Pancreas (tissue), 10 donors: ENCODE measurements around the gene PNRC2. TPM values are rescaled to one million over a fixed set of nuclear protein-coding genes. Genes with fewer than 3 reads are reported as not detected.

Source experiments
- ATAC-seq, 4 donors: fragments of 200-7000 bp; cut with Tn5 transposase; one replicate each; pipeline versions ENCODE4 v1.8.0 to v1.9.1; 2020; ENCODE audit warnings: mild to moderate bottlenecking in 4 of 4, moderate library complexity in 4 of 4
- DNase-seq, 6 donors: peaks; one replicate each; pipeline ENCODE4 v3.0.0-alpha.2; 2020
- FAIRE-seq: peaks from 2 replicates; lab custom pipeline; 2012; peaks lifted over from hg19 to GRCh38; lab: Jason Lieb, UNC
- H3K27ac ChIP-seq, 4 donors: fragments of 200-600 bp; sonication (generic); 1 replicate in 3 of 4; 2 replicates in 1 of 4; pipeline versions ENCODE4 v1.5.0 to v1.8.0; 2020
- H3K27me3 ChIP-seq, 4 donors: fragments of 200-600 bp; one replicate each; pipeline ENCODE4 v1.8.0; 2021
- H3K36me3 ChIP-seq, 3 donors: fragments of 200-600 bp; sonication (generic) in 1 of 3; one replicate each; pipeline versions ENCODE4 v1.5.0 to v1.8.0; 2020 to 2021
- H3K4me1 ChIP-seq, 3 donors: fragments of 200-600 bp; one replicate each; pipeline ENCODE4 v1.8.0; 2021
- H3K4me3 ChIP-seq, 4 donors: fragments of 200-600 bp; sonication (generic) in 2 of 4; one replicate each; pipeline versions ENCODE4 v1.5.0 to v1.8.0; 2020 to 2021
- H3K9me3 ChIP-seq, 4 donors: fragments of 200-600 bp; one replicate each; pipeline ENCODE4 v1.8.0; 2021
- CTCF ChIP-seq, 4 donors: fragments of 200-600 bp; sonication (generic) in 3 of 4; IDR thresholded peaks; one replicate each; pipeline versions ENCODE4 v1.5.0 to v1.8.0; 2021; ENCODE audit warnings: antibody characterized with exemption in 4 of 4
- WGBS, 2 donors: extraction: QIAGEN DNeasy Blood & Tissue Kit; methylation state at CpG; one replicate each; pipeline ENCODE4 v1.1.7; 2013; 5-methylcytosine and 5-hydroxymethylcytosine counted together
- intact Hi-C, 3 donors: fragments of 100-400 bp; cut with DNase I; formaldehyde crosslinking; loops; one replicate each; pipeline versions ENCODE4 v1.11.1 to v1.14.2; 2022
- polyA plus RNA-seq, 2 donors: library from polyadenylated mRNA; stranded (reverse); fragments of 200-250 nt; gene quantifications; one replicate each; pipeline ENCODE4 v1.2.3, GENCODE V29; 2013
- total RNA-seq, 6 donors: library from RNA; stranded (reverse); fragmentation: NEBNext Ultra II Directional in 4 of 6; extraction: Animal tissue kit (Norgen Biotek cat#: 25700) in 4 of 6; gene quantifications; one replicate each; pipeline versions ENCODE4 v1.2.1 to v1.2.4, GENCODE V29; 2021 to 2023
- donor health status: healthy with polysubstance abuse.
- donor health status: DM: no; HTN: no; CAD: no; lungs with moderate emphysema.
- donor health status: DM: no; HTN: no; CAD: no.
- donor health status: control.
- donor health status: control.
- donor health status: Bipolar disorder and iron deficiency.
- donor health status: DM: yes; HTN: yes; CAD: no.
- donor health status: DM: no; HTN: no; CAD: no.
- donor health status: DM: no; HTN: no; CAD: no.
- donor health status: DM: yes; HTN: yes; CAD: no.

PNRC2 gene
- total and polyA plus RNA-seq, 8 donors, result 24.3 to 57.4 (median 38.3) TPM

DNA sequence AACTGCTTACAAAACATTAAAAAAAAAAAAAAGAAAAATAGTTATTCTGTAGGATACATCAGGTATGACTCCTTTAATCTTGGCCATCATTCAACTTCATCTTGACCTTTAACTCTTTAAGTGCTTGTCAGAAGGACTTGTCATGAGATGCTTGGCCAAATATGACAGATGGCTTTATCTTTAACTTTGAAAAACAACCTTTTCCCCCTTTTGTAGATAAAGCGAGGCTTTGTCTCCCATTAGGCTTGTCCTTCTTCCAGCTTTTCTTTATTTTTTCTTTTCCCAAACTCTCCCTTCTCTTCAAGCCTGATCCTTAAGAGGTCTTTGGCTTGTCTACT lies 18.2 kb downstream of the PNRC2 start:
- no peak overlapping the region for H3K27ac ChIP-seq
- H3K4me1 ChIP-seq, result peaks cover 18 to 31% (median 20%) of the 10 kb centered on the region in 3 donors
- peak overlapping the region in 2 of 4 donors; percentile 84 to 86 for H3K4me3 ChIP-seq
- H3K27me3 ChIP-seq, result no peaks in the 10 kb centered on the region
- FAIRE-seq (no peak), DNase-seq (no peak), ATAC-seq (no peak)
- no peaks in the 10 kb centered on the region for H3K9me3 ChIP-seq
- TF ChIP-seq CTCF (IDR thresholded peaks at IDR 0.05), result no peak
- 21 to 33% methylated on average over 1 of the region's 1 CpG for WGBS, 2 donors
- H3K36me3 ChIP-seq, result peaks cover 0 to 8% (median 0%) of the 10 kb centered on the region in 3 donors
- intact Hi-C loops, result no loop called here

DNA sequence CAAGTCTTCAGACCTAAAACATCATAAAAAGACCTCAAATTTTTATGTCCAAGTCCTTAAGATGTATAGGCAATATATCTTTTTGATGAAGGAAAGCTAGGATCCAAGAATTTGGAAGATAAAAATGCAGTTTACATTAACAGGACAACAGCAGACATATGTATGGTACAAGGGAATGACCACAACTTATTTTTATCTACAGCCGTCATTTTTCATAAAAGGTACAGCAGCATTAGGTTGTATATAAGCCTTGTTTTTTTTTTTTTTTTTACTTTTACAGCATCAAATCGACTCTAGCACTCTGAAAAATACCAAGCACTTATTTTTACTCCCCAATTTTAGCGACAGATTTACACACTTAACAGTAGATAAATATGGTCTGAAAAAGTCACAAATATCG lies 19.2 kb downstream of the PNRC2 start:
- H3K36me3 ChIP-seq, result no peaks in the 10 kb centered on the region
- H3K27ac ChIP-seq, result no peak overlapping the region
- H3K27me3 ChIP-seq, result no peaks in the 10 kb centered on the region
- peak overlapping the region; percentile 84 to 98 (median 90) for H3K4me3 ChIP-seq
- DNase-seq (no peak), ATAC-seq (no peak), FAIRE-seq (no peak)
- H3K4me1 ChIP-seq, result peaks cover 18 to 31% (median 18%) of the 10 kb centered on the region in 3 donors
- intact Hi-C loops, result no loop called here
- no peak for TF ChIP-seq CTCF (IDR thresholded peaks at IDR 0.05)
- WGBS, 2 donors, result 1 to 2% methylated on average over 4 of the region's 4 CpGs
- H3K9me3 ChIP-seq, result no peaks in the 10 kb centered on the region

GRCh38 chr1:23979387-23979880 lies 19.8 kb downstream of the PNRC2 start:
- no peaks in the 10 kb centered on the region for H3K9me3 ChIP-seq
- intact Hi-C loops, result no loop called here
- peak overlapping the region; percentile 84 to 98 (median 90) for H3K4me3 ChIP-seq
- peaks cover 18 to 32% (median 18%) of the 10 kb centered on the region in 3 donors for H3K4me1 ChIP-seq
- H3K27me3 ChIP-seq, result no peaks in the 10 kb centered on the region
- WGBS, 2 donors, result 0 to 1% methylated on average over 13 of the region's 13 CpGs
- FAIRE-seq (no peak), ATAC-seq (peak in 1 of 4 donors; percentile 3), DNase-seq (no peak)
- H3K36me3 ChIP-seq, result no peaks in the 10 kb centered on the region
- H3K27ac ChIP-seq, result peak overlapping the region; percentile 86 to 97 (median 89)
- TF ChIP-seq CTCF (IDR thresholded peaks at IDR 0.05), result no peak

GRCh38 chr1:23979881-23980727 lies 20.5 kb downstream of the PNRC2 start, which contains the start of gene SRSF10:
SRSF10 (minus strand) TSS chr1:23980327; CDS start chr1:23980255, 72 bp downstream.
- Histone ChIP-seq H3K4me1 (peaks cover 18 to 34% (median 23%) of the 10 kb centered on the region in 3 donors), H3K36me3 (no peaks in the 10 kb centered on the region), H3K27me3 (no peaks in the 10 kb centered on the region), H3K27ac (peak within 1 kb of the TSS; percentile 86 to 97 (median 89)), H3K4me3 (peak within 1 kb of the TSS; percentile 84 to 98 (median 90)), H3K9me3 (no peaks in the 10 kb centered on the region)
- DNase-seq, result peak; percentile 96 to 99 (median 98)
- no peak for TF ChIP-seq CTCF (IDR thresholded peaks at IDR 0.05)
- intact Hi-C loops, result no loop called here
- ATAC-seq, result peak; percentile 96 to 99 (median 98)
- WGBS, 2 donors, result 1% methylated on average over 55 to 84 of the region's 84 CpGs
- no peak for FAIRE-seq
